HG02678 (cell line): ENCODE results near the gene APLF.
"Not testable (repeated sequence)": the region's sequence is repeated elsewhere in the genome, so short reads cannot be mapped to it uniquely, and the experiment has no call there.

ENCODE experiments used
- ATAC-seq: cut with Tn5 transposase; IDR thresholded peaks from one replicate; pipeline ENCODE4 v1.9.1; 2021; ENCODE audit warnings: mild to moderate bottlenecking, moderate library complexity; ENCODE audit not compliant: unreplicated experiment

APLF gene

DNA sequence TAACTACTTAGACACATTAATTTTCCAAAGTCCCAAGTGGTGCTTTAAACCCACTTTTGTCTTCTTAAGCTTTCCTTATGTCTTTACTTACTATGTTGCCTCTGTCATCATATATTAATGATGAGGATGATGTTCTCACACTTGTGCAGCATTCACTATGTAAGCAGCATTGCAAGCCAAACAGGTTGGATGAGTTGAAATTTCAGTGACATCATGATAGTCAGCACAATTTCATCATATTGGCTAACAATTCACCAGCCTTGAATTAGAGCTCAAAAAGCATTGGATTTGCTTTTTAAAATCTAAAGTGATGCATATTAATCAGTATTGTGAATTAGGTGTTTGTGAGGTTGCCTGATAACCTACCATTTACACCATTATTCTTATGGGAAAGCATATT, 7.7 kb downstream of the APLF start:
- ATAC-seq = no peak

DNA sequence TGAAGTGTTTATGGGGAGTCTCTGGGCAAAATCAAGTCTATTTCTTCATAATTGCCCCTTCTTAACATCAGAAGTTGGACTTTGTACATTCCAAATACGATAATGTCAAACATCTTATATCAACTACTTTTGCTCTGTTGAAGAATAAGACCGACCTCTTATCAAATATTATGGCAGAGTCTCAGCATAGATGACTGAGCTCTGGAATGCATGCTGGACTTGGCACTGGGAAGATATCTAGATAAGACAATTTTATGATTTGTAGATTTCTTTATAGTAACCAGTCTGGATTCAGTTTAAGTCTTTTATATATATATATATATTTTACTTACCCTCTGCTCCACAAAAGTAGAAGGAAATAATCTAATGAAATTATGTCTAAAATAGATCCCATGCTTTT, 8.2 kb downstream of the APLF start:
- ATAC-seq = no peak

DNA sequence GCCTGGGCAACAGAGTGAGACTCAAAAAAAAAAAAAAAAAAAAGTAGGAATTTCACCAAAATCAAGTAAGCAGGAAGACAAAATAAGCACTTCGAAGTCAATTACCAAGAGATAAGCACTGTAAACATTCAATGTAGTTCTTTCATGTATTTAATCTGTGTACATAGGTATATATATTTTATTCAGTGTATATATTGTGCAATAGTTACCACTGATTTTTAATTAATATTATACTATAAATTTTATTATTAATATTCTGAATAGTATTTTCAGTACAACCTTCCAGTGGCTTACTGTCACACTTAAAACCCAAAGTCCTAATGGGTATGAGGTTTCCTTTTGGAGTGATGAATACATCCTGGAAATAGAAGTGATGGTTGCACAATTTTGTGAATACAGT, 9.1 kb downstream of the APLF start:
- ATAC-seq = no peak

DNA sequence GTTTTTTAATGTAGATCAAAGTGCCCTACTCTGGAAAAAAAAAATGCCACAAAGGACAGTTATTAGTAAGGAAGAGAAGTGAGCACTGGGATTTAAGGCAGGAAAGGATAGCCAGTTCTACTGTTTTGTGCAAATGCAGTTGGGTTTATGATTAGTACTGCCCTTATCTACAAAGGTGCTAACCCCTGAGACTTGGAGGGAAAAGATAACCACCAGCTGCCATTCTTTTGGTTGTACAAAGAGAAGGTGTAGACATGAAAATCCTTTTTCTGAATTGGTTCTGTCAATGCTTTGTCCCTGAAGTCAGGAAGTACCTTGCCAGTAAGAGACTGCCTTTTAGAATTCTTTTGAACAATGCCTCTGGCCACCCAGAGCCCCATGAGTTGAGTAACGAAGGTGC, 11.3 kb downstream of the APLF start:
- no peak for ATAC-seq

DNA sequence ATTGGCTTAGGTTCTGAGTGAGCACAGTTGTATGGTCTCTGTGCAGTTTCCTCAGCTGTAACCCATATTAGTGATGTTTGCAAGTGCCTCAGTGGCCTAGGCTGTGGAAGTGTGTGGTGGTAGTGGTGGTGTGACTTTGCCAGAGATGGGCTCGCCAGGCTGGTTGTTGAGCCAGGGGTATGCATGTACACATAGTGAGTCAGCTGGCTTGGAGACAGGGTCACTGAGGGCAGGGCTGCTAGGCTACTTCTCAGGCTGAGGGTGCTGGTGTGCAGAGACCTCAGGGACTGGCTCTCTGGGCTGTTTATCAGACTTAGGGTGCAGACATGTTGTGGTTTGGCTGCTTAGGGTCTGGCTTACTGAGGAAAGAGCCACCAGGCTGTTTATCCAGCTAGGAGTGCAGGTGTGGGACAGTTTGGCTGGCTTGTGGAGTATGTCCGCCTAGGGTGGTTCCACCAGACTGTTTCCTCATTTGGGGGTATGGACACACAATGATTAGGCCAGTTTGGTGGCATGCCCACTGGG, 15.0 kb downstream of the APLF start:
- ATAC-seq = no peak

DNA sequence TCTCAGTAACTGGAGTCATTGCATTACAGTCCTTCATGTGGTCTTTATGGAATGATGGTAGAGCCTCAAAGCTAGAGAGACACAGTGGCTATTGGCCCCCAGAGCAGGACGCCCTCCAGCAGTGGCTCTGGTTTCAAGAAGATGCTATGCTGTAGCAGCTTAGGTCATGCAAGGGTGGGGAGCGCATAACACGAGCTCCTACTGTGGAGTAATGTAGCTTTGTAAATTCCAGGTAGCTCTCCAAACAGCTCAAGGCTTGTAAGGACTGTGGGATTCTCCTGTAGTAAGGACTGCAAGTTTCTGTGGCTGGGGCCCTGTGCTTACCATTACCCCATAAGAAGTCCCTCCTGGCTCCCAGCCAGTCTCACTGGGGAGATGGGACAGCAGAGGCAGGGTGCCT, 15.6 kb downstream of the APLF start:
- no peak for ATAC-seq

DNA sequence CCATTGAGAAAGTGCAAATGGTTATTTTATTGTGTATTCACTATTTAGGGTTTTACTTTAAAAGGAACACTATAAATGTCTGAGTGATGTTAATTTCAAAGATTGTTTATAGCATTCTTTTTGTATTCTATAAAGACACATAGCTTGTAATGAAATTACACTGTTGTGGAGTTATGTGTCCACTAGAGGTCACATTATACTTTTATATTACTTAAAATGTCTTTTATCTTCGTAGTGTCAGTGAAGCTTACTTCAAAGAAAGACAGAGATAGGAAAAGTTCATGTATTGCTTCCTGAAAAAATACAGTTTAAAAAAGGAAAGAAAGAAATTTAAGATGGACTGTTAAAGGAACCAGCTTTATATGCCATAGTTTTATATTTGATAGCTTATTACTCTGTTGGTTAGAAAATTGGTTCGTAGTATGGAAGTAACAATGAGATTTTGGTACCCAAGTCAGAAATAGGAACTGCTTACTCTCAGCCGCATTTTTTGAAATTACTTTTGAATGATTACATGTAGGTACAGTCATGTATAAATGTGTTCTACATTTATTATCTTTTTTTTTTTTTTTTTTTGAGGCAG, 20.5 kb downstream of the APLF start:
- ATAC-seq = no peak

DNA sequence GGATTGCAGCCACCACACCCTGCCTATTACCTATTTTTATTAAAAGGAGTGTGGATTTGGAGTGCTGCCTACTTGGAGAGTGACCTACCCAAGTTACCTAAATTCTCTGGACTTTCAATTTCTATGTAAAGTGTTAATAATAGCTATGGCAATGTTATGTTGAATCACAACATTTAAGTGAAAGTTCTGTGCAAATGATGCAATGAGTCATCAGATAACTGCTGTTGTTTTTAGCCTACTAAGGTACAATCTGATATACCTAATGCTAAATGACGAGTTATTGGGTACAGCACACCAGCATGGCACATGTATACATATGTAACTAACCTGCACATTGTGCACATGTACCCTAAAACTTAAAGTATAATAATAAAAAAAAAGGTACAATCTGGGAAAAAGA, 21.2 kb downstream of the APLF start:
- not testable (repeated sequence) for ATAC-seq

DNA sequence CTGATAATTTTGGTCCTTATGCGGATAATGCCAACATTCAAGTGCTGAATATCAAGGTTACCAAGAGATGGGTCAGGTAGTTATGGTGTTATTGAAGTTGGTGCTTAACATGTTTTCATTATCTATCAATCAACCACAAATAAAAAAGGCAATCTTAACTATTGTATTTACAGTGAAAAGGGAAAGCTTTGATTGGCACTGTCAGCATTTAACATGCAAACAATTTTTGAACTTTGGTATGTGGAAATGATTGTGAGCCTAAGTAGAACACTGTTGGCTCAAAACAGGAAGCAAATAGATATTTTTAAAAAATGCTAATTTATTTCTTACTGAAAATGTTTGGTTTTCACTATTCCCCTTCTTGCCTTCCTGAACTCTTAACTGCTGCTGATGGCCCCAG, 21.9 kb downstream of the APLF start:
- no peak for ATAC-seq

DNA sequence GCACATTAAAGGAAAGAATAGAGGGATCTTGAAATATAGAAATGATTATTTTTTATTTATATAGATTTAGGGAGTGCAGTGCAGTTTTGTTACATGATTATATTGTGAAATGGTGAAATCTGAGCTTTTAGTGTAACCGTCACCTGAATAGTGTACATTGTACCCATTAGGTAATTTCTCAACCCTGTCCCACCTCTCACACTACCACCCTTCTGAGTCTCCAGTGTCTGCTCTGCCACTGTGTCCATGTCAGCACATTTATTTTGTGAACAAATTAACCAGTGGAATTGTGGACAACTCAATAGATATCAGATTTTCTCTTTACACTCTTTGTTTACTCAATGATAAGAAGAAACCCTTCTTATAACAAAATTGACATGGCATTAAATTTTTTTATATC, 24.2 kb downstream of the APLF start:
- no peak for ATAC-seq

DNA sequence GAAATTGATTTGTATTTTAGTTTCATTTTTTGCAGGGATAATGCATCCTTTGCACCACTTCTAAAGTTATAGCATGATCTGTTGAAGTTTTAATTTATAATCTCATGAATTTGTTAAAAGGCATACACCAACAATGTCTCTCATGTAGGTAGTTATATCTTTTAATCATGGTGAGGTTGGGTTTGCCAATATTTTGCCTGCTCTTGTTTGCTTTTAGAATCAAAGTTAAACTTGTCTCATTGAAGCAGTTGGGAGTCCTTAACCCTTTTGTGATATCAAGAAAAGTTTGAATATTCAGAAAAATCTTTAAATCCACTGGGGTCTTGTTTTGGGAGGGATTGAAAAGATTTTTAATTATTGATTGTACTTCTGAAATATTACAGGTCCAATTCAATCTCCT, 31.7 kb downstream of the APLF start:
- no peak for ATAC-seq

DNA sequence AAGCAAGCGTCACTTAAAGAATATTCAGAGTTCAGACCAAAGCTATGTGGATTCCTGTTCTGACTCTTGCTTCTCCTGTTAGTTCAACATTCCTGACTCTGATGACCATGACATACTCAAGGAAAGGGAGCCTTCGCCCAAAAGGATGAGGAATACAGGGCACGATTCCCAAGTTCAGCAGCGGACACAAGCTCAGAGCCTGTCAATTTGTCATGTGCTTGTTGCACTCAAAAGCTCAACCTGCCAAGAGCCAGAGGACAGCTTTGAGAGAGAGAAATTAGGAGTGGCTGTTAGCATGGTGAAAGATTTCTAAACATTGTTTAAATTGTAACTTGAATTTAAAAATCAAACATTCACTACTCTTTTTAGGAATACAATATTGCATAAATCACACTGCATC, 33.3 kb downstream of the APLF start:
- ATAC-seq = no peak

DNA sequence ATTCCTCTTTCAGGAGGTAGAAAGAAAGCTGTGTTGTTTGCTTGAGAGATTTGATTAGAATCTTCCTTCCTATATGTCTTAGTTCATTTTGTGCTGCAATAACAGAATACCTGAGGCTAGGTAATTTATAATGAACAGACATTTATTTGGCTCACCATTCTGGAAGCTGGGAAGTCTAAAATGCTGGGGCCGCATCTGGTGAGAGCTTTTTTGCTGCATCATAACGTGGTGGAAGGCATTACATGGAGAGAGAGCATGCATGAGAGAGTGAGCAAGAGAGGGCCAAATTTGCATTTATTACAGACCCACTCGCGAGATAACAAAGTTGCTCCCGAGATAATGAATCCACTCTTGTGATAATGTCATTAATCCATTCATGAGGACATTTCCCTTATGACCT, 34.4 kb downstream of the APLF start:
- no peak for ATAC-seq

DNA sequence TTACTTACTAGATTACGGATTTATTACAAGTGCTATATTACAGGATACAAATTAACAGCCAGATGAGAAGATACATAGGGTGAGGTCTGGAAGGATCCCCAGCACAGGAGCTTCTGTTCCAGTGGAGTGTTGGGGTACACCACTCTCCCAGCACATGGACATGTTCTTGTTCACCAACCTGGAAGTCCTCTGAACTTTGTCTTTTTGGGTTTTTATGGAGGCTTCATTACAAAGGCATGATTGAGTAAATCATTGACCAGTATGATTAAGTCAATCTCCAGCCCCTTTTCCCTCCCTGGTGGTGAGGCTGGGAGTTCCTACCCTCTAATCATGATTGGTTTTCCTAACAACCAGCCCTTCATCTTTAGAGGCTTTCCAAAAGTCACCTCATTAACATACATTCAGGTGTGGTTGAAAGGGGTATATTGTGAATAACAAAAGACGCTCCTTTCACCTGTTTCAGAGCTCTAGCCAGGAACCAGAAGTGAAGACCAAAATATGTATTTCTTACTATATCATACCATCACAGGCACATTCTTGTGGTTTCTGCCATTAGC, 38.3 kb downstream of the APLF start:
- no peak for ATAC-seq

DNA sequence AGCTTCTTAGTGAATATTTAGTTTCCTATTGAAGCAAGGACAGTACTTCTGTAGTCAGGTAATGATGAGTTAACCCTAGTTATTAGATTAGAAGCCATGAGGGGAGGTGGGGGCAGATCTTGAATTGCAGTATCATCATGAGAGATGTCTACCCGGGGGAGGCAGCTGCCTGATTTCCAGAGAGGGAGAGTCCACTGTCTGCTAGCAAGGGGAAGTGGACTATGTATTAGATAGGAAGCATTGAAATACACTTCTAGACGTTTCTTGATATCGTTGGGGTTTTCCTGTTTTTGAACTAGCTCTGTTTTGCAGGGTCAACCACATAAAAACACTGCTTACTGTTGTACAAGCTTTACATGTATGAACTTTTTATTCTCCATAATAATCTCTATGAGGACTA, 38.8 kb downstream of the APLF start:
- ATAC-seq = no peak

DNA sequence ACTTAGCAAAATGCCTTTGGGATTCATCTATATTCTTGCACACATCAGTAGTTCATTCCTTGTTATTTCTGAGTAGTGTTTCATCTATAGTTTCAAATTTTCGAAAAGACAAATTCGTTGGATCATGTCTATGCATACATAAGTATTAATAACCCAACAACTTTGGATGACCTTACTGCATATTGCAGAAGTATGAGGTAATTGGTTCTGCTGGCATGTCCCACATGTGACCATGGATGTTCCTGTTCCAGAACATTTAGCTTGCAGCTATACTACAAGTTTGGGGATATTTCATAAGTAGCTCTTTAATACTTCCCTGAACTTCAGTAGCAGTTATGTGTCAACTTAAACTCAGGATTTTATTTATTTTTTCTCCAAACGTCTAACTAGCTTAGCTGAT, 44.9 kb downstream of the APLF start:
- ATAC-seq = no peak

DNA sequence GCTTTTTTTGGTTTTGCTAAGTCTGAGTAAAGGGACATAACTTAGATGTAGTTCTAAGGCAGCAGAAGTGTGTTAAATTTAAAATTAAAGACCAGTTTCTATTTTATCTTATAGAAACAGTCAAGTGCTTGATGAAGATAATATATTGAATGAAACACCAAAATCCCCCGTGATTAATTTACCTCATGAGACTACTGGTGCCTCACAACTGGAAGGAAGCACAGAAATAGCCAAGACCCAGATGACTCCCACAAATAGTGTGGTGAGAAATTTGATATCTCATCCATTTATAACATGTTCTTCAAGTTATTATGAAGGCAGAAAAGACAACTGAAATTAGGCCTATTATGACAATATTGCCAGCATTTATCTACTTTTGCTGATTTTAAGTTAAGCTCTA, 45.6 kb downstream of the APLF start:
- no peak for ATAC-seq

DNA sequence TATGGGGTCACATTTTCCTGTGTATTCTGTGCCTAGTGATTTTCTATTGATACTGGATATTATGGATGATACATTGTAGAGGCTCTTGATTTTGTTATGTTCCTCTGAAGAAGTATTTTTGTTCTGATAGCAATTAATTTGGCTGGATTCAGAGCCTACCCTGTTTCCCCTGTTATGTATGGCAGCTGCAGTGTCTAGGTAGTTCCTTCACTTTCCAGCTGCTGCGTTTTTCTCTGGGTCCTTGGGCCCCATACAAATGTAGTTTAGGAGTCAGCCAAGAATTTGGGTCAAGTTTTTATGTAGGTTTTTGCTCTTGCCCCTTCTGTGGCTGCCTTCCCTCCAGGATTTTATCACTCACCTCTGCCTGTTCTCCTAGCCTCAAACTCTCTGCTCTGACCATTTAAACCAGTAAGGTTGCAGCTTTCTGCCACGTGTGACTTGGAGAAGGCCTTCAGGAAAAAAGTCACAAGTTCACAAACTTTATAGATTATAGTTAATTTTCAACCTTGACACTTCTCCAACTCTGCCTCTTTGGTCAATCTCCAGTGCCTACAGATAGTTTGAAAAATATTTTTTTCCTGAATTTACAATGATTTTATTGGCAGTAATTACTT, 47.0 kb downstream of the APLF start:
- no peak for ATAC-seq

DNA sequence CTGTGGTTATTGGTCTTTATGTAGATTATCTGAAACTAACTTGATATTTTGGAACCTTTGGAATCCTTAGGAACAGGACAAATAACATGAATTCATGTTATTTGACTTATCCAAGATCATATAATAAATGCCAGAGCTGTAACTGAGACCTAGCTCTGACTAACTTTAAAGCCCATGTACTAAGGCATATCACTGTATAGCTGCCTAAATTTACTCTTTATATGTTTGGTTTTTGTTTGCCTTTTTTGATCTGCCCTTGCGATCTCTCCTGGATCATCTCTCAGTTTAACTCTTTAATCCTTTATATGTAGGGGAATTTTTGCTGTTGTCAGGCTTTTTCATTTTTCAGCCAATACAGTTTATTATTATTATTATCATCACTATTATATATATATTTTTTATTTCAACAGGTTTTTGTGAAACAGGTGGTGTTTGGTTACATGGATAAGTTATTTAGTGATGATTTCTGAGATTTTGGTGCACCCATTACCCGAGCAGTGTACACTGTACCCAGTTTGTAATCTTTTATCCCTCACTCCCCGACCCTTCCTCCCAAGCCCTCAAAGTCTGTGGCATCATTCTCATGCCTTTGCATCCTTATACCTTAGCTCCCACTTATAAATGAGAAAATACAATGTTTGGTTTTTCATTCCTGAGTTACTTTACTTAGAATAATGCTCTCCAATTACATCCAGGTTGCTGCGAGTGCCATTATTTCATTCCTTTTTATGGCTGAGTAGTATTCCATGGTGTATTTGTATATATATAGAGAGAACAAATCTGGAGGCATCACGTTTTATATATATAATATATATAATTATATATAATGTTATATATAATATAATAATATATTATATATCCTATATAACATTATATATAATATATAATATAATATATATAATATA, 48.9 kb downstream of the APLF start:
- ATAC-seq = no peak

DNA sequence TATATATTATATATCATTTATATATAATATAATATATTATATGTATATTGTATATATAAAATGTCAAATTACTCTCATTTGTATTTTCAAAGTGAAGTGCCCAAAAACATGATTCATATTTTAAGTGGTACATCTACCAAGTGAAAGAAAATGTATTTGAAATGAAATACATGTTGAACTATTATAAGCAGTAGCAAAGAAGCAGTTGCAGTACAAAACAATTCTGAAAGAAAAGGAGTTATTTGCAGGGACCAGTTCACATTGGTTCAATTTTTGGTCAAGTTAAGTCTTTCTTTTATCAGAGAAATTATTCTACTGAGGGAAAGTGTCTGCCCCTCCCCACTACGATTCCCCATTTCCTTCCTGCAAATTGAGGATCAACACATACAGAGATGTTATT, 51.9 kb downstream of the APLF start:
- ATAC-seq = no peak

DNA sequence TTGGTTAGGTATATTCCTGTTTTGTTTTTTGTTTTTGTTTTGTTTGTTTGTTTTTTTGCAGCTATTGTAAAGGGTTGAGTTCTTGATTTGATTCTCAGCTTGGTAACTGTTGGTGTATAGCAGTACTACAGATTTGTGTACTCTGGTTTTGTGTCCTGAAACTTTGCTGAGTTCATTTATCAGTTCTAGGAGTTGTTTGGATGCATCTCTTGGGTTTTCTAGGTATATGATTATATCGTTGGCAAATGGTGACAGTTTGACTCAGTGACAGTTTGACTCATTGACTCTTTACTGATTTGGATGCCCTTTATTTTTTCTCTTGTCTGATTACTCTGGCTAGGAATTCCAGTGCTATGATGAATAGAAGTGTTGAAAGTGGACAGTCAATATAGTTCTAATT, 53.7 kb downstream of the APLF start:
- ATAC-seq = no peak

DNA sequence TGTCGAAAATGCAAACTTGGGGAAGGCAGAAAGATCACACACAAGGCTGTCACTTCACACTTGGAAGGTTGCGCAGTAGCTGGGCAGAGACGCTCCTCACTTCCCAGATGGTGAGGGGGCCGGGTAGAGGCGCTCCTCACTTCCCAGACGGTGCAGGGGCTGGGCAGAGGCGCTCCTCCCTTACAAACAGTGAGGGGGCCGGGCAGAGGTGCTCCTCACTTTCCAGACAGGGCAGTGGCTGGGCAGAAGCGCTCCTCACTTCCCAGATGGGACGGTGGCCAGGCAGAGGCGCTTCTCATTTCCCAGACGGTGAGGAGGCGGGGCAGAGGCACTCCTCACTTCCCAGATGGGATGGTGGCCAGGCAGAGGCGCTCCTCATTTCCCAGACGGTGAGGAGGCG, 59.6 kb downstream of the APLF start:
- ATAC-seq = not testable (repeated sequence)
